Measurements from ENCODE around the gene TMEM87B. TPM values are rescaled to one million over a fixed set of nuclear protein-coding genes. Genes with fewer than 3 reads are reported as not detected.
A peak's percentile ranks its signal among the peaks of the same experiment; 100 is the strongest.

TMEM87B gene
- total and polyA plus RNA-seq, 10 of the 15 experiments (the other 5 are each of a cell fraction or from before 2014, with no cell fraction given) = 5.7 to 20.6 (median 12.3) TPM

GRCh38 chr2:112085375-112085730, 30.3 kb downstream of the TMEM87B start (continued):
- no peak for TF ChIP-seq PBX3 (IDR thresholded peaks at IDR 0.05; ENCODE audit: insufficient replicate concordance, low read depth, low read length)
- TF ChIP-seq MLLT1 (IDR thresholded peaks at IDR 0.05) = no peak
- TF ChIP-seq SREBF1 (IDR thresholded peaks at IDR 0.05; ENCODE audit: low read length) = no peak
- TF ChIP-seq NFIC (IDR thresholded peaks at IDR 0.05; ENCODE audit: low read depth, low read length) = no peak
- TF ChIP-seq TAF1 (IDR thresholded peaks at IDR 0.05; ENCODE audit: borderline replicate concordance, low read depth, low read length) = no peak

DNA sequence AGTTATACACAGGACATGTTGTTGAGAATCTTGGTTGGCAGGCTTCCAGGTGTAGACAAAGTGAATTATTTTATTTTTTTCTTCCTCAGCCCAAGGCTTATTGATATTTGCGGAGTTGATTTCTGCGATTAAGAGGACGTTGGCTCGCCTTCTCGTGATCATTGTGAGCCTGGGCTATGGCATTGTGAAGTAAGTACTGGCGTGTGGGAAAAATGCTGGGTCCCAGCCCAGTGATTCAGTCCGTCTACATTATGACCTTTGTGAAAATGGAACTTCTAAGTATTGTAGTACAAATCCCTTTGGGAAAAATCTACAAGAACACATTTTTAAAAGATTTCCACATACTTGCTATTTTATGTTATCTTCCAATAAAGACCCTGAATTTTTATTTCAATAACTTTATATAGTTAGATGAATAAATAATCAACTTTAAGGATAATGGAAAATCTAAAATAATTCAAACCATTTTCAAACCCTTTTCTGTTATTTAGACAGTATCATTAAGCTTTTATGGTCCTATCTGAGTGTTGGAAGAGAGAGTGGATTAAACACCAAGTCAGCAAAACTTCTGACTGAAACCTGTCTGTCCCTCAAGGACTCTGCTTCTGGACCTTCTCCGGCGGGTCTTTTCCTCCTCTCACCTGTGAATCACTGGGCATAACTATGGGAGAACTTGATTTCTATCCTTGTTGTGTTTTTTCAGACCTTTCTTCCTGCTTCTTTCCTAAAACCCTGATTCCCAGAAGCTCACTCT, 31.0 kb downstream of the TMEM87B start:
- no peak for DNase-seq (ENCODE audit: low read depth, low spot score)
- ChIA-PET CTCF (interaction anchor here (0.8 to 1.1 kb wide), 2 partner anchors 12 to 34 kb away, joined by 3 read pairs; no protein-coding TSS in a partner anchor), SMC1A (ENCODE audit: uncharacterized antibody, unreplicated experiment) (no interaction called here), RAD21 (ENCODE audit: unreplicated experiment) (no interaction called here), POLR2A (interaction anchor here (2.5 kb wide), 1 partner anchor 10 kb away, joined by 6 read pairs; no protein-coding TSS in a partner anchor)
- Histone ChIP-seq H3K79me2 (ENCODE audit: control insufficient read depth, insufficient read depth, low read length) (no peaks in the 10 kb centered on the region; the same call in 1 of the 2 replicates), H3K27ac (ENCODE audit: control insufficient read depth, insufficient read depth) (peak overlapping the region; percentile 77; the same call in 1 of the 2 replicates), H4K20me1 (ENCODE audit: control insufficient read depth, insufficient read depth) (no peaks in the 10 kb centered on the region), H2AFZ (ENCODE audit: control insufficient read depth, low read depth, low read length) (no peak overlapping the region), H3K27me3 (replicated peaks in 1 of 2; ENCODE audit: control insufficient read depth in 2 of 2, insufficient read depth in 2 of 2, low read length in 1 of 2) (no peaks in the 10 kb centered on the region), H3K9me3 (replicated peaks; ENCODE audit: control insufficient read depth, insufficient read depth, low read length) (no peaks in the 10 kb centered on the region), H3K9ac (ENCODE audit: control insufficient read depth, insufficient read depth, low read length) (no peak overlapping the region), H3K4me1 (ENCODE audit: control insufficient read depth, insufficient read depth, low read length) (peaks cover 19% of the 10 kb centered on the region), H3K36me3 (ENCODE audit: control insufficient read depth in 2 of 2, insufficient read depth in 2 of 2, low read length in 1 of 2) (peaks cover 4 to 19% of the 10 kb centered on the region in 2 experiments), H3K4me3 (no peak overlapping the region), H3K4me2 (ENCODE audit: control insufficient read depth, insufficient read depth) (no peak overlapping the region)
- no peak for ATAC-seq
- TF ChIP-seq PML (IDR thresholded peaks at IDR 0.05; ENCODE audit: low read length) (no peak), ZNF274 (IDR thresholded peaks at IDR 0.05; ENCODE audit: insufficient read depth, insufficient read length) (no peak), CREM (IDR thresholded peaks at IDR 0.05; ENCODE audit: low read depth) (no peak), YBX1 (IDR thresholded peaks at IDR 0.05) (no peak), GATAD2B (conservative IDR thresholded peaks at IDR 0.05; ENCODE audit: low read depth) (no peak), SREBF2 (IDR thresholded peaks at IDR 0.05; ENCODE audit: low read length) (no peak), BACH1 (IDR thresholded peaks at IDR 0.05; ENCODE audit: borderline replicate concordance) (no peak), NBN (IDR thresholded peaks at IDR 0.05) (no peak)
- TF ChIP-seq, protein P1, sequence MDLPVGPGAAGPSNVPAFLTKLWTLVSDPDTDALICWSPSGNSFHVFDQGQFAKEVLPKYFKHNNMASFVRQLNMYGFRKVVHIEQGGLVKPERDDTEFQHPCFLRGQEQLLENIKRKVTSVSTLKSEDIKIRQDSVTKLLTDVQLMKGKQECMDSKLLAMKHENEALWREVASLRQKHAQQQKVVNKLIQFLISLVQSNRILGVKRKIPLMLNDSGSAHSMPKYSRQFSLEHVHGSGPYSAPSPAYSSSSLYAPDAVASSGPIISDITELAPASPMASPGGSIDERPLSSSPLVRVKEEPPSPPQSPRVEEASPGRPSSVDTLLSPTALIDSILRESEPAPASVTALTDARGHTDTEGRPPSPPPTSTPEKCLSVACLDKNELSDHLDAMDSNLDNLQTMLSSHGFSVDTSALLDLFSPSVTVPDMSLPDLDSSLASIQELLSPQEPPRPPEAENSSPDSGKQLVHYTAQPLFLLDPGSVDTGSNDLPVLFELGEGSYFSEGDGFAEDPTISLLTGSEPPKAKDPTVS (IDR thresholded peaks at IDR 0.05; ENCODE audit: low read depth, low read length) = no peak
- TF ChIP-seq, protein P2, sequence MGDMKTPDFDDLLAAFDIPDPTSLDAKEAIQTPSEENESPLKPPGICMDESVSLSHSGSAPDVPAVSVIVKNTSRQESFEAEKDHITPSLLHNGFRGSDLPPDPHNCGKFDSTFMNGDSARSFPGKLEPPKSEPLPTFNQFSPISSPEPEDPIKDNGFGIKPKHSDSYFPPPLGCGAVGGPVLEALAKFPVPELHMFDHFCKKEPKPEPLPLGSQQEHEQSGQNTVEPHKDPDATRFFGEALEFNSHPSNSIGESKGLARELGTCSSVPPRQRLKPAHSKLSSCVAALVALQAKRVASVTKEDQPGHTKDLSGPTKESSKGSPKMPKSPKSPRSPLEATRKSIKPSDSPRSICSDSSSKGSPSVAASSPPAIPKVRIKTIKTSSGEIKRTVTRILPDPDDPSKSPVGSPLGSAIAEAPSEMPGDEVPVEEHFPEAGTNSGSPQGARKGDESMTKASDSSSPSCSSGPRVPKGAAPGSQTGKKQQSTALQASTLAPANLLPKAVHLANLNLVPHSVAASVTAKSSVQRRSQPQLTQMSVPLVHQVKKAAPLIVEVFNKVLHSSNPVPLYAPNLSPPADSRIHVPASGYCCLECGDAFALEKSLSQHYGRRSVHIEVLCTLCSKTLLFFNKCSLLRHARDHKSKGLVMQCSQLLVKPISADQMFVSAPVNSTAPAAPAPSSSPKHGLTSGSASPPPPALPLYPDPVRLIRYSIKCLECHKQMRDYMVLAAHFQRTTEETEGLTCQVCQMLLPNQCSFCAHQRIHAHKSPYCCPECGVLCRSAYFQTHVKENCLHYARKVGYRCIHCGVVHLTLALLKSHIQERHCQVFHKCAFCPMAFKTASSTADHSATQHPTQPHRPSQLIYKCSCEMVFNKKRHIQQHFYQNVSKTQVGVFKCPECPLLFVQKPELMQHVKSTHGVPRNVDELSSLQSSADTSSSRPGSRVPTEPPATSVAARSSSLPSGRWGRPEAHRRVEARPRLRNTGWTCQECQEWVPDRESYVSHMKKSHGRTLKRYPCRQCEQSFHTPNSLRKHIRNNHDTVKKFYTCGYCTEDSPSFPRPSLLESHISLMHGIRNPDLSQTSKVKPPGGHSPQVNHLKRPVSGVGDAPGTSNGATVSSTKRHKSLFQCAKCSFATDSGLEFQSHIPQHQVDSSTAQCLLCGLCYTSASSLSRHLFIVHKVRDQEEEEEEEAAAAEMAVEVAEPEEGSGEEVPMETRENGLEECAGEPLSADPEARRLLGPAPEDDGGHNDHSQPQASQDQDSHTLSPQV (IDR thresholded peaks at IDR 0.05) = no peak
- intact Hi-C loops (cut with micrococcal nuclease; ENCODE audit: unreplicated experiment) = no loop called here
- 98% methylated on average over 9 of the region's 9 CpGs for WGBS (ENCODE audit: insufficient coverage, insufficient replicate concordance, low lambda C conversion rate, missing lambda C conversion rate)
- no peak for FAIRE-seq
- no TSS peak for BruUV-seq (replicated peaks)
- in situ Hi-C loops (cut with MboI) = no loop called here
